ENCODE measurements around the gene CD6.

Gene CD6

GRCh38 chr11:60934790-60935605 lies 36.5 kb upstream of the CD6 start:
- no peak for TF ChIP-seq CTCF (conservative IDR thresholded peaks at IDR 0.05; ENCODE audit: control insufficient read depth, insufficient read depth, low read depth, low read length)
- no peak for DNase-seq (ENCODE audit: low read depth)
- no peak overlapping the region for H3K4me3 ChIP-seq (ENCODE audit: control insufficient read depth, low read depth, low read length)

GRCh38 chr11:60935676-60936442 lies 35.6 kb upstream of the CD6 start:
- no peak for TF ChIP-seq CTCF (conservative IDR thresholded peaks at IDR 0.05; ENCODE audit: control insufficient read depth, insufficient read depth, low read depth, low read length)
- H3K4me3 ChIP-seq (ENCODE audit: control insufficient read depth, low read depth, low read length): no peak overlapping the region
- no peak for DNase-seq (ENCODE audit: low read depth)

GRCh38 chr11:60936467-60937143 lies 34.9 kb upstream of the CD6 start:
- no peak for DNase-seq (ENCODE audit: low read depth)
- TF ChIP-seq CTCF (conservative IDR thresholded peaks at IDR 0.05; ENCODE audit: control insufficient read depth, insufficient read depth, low read depth, low read length): no peak

GRCh38 chr11:60937144-60937527 lies 34.3 kb upstream of the CD6 start:
- no peak for TF ChIP-seq CTCF (conservative IDR thresholded peaks at IDR 0.05; ENCODE audit: control insufficient read depth, insufficient read depth, low read depth, low read length)
- DNase-seq (ENCODE audit: low read depth): no peak

More at GRCh38 chr11:60936467-60937143, 34.9 kb upstream of the CD6 start:
- H3K4me3 ChIP-seq (ENCODE audit: control insufficient read depth, low read depth, low read length): no peak overlapping the region

GRCh38 chr11:60937811-60938210 lies 33.7 kb upstream of the CD6 start:
- no peak for TF ChIP-seq CTCF (conservative IDR thresholded peaks at IDR 0.05; ENCODE audit: control insufficient read depth, insufficient read depth, low read depth, low read length)
- no peak for DNase-seq (ENCODE audit: low read depth)
- no peak overlapping the region for H3K4me3 ChIP-seq (ENCODE audit: control insufficient read depth, low read depth, low read length)

More at GRCh38 chr11:60937144-60937527, 34.3 kb upstream of the CD6 start:
- H3K4me3 ChIP-seq (ENCODE audit: control insufficient read depth, low read depth, low read length): no peak overlapping the region

- TF ChIP-seq CTCF (conservative IDR thresholded peaks at IDR 0.05; ENCODE audit: control insufficient read depth, insufficient read depth, low read depth, low read length): no peak
- no peak overlapping the region for H3K4me3 ChIP-seq (ENCODE audit: control insufficient read depth, low read depth, low read length)
- DNase-seq (ENCODE audit: low read depth): no peak
These were observed 33.0 kb upstream of the CD6 start for GRCh38 chr11:60938500-60938899.
